HG02588 (cell line): ENCODE results near the gene RPL37.
"Not testable (repeated sequence)": the region's sequence is repeated elsewhere in the genome, so short reads cannot be mapped to it uniquely, and the experiment has no call there.

Source experiments
- ATAC-seq: cut with Tn5 transposase; IDR thresholded peaks from one replicate; pipeline ENCODE4 v1.9.1; 2021; ENCODE audit warnings: mild to moderate bottlenecking, moderate library complexity; ENCODE audit not compliant: unreplicated experiment

Gene RPL37

DNA sequence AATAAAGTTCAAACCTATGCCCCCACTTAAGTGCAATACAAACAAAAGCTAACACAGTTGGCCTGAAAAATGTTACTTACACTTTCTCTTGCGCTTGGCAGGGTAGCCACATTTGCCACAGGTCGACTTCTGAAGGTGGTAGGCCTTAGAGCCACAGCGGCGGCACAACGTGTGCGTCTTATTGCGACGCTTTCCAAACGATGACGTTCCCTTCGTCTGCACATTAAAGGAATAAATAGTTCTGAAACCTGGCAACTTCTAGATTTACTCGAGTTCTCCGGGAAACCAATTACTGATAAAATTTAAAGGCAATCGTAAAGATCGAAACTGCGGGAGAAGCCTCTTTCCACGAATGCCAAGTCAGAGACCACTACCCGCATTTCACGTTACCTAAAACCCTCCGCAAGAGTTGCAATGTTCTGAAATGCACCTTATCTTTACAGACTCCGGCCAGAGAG is 602 bp downstream of the RPL37 start:
- no peak for ATAC-seq

DNA sequence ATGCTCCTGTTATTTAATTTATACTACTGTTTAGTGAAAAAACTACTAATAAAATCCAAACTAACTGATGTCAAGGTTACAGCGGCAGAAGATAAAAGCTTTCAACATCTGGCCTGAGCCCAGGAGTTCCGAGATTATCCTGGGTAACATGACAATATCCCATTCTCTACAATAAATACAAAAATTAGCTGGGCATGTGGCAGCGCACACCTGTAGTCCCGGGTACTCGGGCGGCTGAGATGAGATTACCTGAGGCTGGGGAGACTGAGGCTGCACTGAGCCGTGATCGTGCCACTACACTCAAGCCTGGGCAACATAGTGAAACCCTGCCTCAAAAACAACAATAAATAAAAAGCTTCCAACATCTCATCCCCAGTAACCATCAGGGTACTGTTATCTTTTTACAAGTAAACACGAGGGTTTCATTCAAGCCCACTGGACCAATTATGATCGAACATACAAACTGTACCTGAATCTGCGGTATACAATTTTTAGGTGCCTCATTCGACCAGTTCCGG is 1.3 kb downstream of the RPL37 start:
- ATAC-seq: no peak

DNA sequence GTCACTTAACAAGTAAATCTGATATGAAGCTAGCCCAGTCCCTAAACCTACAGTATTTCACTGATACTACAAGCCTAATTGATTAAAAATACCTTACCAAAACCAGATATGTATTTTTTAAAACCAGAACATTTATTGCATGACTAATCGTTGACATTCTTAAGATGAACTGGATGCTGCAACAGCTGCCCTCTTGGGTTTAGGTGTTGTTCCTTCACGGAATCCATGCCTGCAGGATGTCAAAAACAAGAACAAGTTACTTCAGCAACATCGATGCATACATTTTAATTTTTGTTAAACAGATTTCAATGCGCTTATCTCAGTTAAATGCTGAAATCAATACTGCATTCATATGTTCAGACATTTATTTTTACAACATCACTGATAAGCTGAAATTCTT is 2.7 kb downstream of the RPL37 start:
- no peak for ATAC-seq

DNA sequence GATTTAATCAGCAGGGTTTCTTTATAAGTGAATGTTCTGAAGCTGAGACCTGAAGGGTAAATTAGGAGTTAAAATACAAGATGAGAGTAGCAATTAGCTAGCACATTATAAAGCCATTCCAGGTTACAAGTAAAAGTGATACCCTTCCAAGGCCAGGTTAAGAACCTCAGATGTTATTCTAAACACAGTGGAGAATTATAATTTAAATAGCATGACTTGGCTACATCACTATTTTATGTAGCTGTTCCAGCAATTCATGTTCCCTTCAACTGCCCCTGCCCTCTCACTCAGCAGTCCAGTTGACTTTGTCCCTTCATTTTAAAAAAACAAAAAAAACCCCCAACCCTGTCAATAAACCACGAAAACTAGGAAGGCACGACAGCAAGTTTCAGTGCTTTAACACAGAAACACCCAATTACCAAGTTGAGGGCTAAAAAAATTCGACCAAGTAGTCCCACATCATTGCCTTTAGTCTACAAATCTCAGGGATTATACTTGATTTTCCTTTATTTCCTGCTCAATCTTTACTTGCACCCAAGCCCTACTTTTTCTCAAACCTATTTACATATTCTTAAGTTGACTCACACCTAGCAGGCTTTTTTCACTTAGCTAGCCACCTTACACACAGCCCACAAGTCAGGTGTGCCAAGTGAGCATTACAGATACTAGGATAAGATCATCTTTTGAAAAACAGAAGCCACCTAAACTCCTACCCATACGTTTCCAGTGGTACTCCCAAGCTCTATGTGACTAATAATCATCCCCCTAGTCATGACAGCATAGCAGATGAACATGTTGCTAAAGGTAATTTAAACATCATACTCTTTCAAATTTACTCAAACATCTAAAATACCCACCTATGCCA is 3.4 kb downstream of the RPL37 start:
- peak; percentile 30 for ATAC-seq

DNA sequence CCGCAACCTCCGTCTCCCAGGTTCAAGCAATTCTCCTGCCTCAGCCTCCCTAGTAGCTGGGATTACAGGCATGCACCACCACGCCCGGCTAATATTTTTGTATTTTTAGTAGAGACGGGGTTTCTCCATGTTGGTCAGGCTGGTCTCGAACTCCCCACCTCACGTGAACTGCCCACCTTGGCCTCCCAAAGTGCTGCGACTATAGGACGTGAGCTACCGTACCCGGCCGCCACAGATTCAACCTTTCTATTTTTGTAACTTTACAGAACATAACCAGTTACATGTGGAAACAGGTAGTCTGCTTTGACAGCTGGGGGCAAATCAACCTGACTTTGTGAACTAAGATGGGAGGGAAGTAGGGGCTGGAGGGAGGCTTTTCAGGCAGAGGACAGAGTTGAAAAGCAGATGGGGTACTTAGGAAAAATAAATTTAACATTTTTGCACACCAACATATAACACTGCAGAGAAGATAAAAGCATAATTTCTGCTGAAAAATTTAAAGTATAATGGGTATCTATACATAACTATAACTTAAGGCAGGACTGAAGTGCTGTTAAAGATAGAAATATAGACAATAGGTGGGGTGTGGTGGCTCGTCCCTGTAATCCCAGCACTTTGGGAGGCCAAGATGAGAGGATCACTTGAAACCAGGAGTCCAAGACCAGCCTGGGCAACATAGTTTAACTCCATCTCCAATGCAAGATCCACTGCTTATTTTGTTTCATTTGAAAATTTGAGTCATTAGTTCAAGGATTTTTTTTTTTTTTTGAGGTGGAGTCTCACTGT is 5.1 kb downstream of the RPL37 start:
- no peak for ATAC-seq

DNA sequence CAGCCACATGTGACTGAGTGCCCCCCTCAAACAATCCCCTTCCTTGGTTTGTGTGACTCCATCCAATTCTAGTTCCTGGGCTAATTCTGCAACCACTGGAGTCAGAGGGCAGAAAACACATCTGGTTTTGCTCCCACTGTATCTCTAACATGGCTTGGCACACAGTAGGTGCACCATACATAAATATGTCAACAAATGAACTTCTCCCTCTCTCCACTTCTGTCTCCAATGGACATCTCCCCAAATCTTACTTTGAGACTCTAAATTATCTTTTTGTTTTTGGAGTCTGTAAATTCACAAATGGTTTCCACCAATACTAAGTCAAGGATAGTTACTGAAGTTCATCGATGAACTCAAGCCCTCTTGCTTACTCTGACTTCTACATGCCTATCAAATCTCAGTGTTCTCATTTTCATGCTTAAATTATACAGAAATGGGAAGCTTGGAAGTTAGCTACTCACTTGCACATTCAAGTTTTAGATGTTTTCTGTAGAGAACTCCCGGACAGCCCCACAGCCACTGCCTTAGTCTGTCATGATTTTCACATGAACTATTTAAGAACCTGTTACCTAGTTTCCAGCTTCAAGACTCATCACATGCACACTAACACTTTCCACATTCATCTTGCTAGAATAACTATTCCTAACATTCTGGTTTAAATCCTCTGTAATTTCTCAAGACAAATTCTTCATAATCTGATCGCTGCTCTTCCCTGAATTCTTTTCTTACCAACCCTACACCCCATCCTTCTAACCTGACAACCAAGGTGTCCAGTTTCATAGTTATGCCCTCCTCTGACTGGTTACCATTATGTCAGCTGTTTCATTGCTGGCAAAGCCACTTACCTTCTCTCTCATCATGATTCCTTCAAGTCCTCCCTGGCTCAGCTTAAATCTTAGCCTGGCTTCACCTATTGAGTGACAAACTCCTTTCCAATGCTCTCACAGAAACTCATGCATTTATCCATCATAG is 6.0 kb downstream of the RPL37 start:
- no peak for ATAC-seq

DNA sequence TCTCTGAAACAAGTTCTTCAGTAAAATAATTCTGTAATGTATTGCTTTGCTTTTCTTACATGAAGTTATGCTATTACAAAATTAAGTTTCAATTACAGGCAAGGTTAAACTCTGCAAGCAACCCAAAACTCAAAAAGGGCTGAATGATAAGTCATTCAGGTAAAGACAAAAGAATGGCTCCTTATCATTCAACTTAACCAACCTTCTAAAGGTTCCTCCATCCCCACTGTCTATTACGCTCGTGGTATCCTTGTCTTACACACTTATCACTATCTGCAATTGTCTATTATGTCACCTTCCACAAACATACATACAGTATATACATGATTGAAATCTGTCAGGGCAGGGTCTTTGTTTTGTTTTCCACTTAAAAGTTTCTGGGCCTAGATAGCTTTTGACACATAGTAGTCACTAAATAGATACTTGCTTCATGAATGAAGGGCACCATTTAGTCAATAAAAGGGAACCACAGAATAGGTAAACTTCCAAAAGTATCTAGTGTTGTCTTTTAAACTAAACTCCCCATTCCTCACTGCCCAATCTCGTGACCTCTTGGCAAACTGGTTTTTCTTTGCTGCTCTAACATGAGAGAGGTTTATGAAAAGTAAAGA is 6.9 kb downstream of the RPL37 start:
- ATAC-seq: no peak

DNA sequence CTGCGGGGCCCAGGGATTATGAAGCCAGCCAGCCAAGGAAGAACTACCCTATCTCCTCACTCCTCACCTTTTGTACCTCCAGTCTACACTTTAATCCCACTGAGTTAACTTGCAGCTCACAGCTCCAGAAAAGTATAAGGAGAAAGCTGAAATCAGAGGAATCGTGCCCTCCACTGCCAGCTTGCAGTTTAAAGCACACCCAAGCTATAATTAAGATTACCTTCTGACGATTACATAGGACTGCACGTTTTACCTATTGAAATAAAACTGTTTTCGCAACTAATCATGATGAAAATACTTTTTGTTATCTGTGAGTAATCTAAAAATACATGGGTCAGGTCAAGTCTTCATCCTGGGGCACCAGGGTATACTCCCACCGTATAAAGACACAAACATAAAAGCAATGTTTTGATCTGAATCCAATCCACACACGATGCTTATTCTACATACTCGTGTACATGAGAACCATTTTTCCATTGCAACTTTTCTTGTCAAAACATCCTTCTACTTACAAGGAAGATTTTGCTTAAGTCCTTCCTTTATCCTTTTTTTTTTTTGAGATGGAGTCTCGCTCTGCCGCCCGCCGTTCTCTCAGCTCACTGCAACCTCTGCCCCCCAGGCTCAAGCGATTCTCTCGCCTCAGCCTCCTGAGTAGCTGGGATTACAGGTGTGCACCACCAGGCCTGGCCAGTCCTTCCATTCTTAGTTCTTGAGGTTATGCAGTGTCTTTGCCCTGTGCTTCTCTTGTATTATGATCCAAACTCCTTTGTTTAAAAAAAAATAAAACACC is 7.6 kb downstream of the RPL37 start:
- no peak for ATAC-seq

DNA sequence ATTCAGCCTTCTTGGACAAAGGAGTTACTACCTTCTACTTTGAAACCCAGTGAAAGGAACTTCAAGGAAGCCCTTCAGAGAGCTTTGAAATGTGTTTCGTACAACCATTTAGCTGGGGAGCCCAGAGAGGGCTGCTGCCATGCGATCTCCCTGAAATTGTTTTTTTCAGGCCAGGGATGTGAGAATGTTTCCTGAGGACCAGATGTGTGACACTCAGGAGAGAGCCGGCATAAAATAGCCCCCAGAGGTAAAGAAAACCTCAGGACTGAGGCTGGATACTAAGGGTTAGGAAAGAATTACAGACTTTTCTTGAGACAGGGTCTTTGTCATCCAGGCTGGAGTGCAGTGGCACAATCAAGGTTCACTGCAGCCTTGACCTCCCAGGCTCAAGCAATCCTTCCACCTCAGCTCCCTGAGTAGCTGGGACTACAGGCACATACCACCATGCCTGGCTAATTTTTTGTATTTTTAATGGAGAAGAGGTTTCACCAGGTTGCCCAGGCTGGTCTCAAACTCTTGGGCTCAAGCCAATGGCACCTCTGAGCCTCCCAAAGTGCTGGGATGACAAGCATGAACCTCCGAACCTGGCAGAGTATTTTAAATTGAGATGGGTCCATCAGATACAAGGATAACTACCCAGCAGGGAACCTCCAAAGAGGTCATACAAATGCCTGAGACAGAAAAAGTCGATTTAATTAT is 8.4 kb downstream of the RPL37 start:
- no peak for ATAC-seq

DNA sequence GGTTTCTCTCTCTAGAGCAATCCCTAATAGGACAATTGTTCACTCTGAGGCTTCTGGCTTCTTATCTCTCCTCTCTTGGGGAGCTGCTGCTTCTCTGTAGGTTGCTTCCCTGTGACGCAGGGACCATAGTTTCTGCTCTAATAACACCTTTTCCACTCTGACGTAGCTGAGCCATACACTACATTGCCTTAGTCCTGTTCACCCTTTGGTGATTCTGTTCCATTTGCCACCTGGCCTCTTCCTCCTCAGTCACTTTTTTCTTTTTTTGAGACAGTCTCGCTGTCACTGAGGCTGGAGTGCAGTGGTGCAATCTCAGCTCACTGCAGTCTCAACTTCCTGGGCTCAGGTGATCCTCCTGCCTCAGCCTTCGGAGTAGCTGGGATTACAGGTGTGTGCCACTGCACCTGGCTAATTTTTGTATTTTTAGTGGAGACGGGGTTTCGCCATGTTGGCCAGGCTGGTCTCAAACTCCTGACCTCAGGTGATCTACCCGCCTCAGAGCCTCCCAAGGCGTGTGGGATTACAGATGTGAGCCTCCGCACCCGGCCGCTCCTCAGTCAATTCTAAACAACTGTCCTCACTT is 9.5 kb downstream of the RPL37 start:
- not testable (repeated sequence) for ATAC-seq

DNA sequence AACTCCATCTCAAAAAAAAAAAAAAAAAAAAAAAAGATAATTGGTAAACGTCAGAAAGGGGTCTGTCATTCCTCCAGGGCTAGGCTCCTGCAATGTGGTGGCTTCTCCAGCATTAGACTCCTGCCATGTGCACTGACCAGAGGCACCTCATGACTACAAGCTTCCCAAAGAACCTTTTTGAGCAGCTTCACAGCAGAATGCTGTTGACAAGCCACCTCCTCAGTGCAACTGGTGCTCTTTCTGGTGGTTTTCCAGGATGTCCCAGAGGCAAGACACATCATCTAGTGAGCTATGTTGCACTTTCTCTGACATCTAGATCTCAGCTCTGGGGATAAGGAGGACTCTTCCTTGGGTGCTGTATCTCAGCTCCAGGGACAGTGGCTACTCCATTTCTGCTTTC is 11.6 kb downstream of the RPL37 start:
- no peak for ATAC-seq

DNA sequence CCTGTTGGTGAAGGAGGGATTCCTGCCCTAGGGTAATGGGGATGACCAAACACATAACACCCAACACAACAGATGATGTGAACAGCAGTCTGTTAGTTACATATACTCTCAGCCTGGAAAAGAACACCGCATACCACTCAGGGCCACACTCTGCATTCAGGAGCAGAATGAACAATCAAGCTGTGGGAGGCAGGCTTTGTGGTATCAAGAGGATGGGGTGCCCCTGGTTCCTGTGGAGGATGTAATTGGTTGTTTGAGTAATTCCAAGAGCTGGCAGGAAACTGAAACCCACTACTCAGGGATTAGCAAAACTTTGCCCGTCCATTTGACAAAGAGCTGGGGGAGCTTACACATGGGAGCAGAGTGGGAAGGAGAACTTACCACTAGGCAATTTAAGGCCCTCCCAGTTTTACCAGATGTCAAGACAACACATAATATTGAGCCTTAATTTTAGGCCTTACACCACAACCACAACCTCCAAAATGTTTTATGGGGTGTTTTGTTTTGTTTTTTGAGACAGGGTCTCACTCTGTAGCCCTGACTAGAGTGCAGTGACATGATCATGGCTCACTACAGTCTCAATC is 21.2 kb downstream of the RPL37 start:
- no peak for ATAC-seq

DNA sequence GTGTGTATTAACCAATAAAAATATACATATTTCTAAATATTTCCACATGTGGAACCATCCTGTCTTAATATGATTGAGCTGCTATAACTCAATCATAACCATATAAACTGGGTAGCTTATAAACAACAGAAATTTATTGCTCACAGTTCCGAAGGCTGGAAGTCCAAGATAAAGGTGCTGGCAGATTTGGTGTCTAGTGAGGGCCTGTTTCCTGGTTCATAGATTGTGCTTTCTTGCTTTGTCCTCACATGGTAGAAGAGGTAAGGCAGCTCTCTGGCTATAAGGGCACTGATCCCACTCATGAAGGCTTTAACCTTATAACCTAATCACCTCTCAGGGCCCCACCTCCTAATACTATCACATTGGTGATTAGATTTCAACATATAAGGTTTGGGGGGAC is 22.9 kb downstream of the RPL37 start:
- no peak for ATAC-seq

DNA sequence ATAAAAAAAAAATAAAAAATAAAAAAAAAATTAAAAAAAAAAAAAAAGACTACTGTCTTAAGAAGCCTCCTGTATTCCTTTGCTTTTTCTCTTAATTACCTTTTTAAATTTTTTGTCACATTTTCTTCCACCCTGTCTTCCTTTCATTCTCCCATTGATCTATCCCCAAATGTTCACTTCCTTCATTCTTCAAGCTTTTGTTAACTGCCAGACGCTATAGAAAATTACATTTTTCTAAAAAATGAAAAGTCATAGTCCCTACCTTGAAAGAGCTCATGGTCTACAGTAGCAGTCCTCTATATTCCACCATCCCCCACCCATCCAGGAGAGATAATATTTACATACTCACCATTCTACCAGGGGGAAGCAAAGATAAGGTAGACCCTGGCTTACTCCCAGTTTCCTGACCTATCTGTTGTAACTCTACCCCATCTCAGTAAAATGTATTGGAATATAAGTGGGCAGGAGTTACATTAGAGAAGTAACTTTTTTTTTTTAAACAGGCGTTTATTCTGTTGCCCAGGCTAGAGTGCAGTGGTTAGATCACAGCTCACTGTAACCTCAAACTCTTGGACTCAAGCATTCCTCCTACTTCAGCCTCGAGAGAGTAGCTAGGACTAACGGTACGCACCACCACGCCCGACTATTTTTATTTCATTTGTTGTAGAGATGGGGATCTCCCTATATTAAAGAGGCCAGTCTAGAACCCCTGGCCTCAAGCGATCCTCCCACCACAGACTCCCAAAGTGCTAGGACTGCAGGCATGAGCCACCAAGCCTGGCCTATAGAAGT is 33.1 kb downstream of the RPL37 start:
- no peak for ATAC-seq

DNA sequence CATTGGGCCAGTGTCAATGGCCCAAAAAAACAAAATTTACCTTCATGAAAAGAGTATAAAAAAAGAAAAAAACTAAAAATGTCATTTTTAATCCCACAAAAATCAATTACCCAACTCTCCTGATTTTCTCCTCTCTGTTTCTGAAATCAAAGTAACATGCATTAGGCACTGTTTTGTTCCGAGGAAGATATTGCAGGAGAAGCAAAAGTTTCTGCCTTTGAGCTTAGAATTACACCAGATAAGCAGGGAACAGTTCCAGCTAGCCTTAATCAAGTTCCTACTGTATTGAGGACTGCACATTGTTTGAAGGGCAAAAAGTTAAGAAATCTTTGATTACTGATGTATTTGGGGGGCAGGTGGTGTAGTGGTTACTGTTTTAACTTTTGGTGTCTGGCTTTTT is 35.8 kb downstream of the RPL37 start:
- ATAC-seq: no peak

DNA sequence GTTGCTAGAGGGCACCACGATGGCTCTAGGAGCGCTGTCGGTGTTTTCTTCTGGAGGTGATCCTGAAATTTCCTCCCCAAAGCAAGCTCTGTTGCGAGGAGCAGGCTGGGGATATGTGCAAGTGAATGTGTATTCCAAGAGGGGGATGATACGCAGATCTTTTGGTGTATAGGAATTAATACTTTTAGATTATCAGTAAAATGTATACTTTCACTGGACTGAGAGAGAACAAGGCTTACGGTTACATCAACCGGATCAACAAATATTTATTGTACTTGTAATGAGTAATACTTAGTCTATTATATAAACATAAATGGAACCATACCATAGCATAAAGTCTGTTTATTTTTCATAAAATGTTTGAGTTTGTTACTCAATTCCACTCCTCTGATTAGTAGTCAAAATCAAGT is 36.2 kb downstream of the RPL37 start:
- no peak for ATAC-seq

DNA sequence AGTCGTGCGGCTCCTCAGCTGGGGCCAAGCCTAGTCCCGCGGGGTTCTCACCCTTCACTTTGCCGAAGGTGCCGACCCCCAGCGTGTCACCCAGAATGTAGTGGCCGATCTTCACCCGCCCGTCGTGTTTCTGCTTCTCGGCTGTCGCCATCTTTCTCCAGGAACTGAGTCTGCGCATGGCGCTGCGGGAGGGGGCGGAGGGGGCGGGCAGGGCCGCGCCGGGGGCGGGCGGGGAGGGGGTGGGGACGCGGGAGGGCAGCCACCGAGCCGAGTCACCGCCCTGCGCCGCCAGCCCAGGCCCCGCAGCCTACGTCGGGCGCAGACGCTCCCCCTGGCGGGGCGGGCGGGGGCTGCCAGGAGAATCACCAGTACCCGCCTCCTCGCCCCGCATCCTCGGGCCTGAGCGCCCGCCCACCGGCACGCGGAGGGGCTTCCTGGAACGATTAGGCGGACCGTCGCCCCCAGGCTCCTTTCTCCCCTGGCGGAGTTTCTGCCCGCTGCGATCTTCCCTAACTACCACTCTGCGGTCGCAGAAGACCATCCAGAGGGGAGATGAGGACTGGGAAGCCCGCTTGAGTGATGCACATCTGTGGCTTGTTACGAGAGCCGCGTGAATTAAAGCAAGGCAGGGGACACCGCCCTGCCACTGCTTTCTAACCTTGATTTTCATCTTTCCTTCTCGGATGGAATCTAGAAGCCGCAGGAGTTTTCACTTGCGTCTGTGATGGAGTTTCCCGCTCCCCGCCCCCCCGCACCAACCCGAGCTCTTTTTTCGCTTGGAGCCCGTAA is 36.8 kb downstream of the RPL37 start, which contains the start of gene PRKAA1:
Gene PRKAA1, minus strand, starts transcription at position 363 of the 789 bp plus-strand sequence. Its CDS starts 185 bp downstream, at position 178.
- peak; percentile 97 for ATAC-seq
